Stimulated activated CD4-positive, alpha-beta T cell treated with anti-CD3 and anti-CD28 coated beads, Interleukin-15, amount 100 ng/mL, for 1 hour (primary cell): ENCODE results near the gene MAP3K1.
A peak's percentile ranks its signal among the peaks of the same experiment; 100 is the strongest.
"Not testable (repeated sequence)": the region's sequence is repeated elsewhere in the genome, so short reads cannot be mapped to it uniquely, and the experiment has no call there.

ENCODE experiments used
- DNase-seq, 2 donors: peaks; one replicate each; pipeline ENCODE4 v3.0.0-alpha.2; 2020; ENCODE audit warnings: low read depth in 1 of 2, low spot score in 1 of 2

Gene MAP3K1

DNA sequence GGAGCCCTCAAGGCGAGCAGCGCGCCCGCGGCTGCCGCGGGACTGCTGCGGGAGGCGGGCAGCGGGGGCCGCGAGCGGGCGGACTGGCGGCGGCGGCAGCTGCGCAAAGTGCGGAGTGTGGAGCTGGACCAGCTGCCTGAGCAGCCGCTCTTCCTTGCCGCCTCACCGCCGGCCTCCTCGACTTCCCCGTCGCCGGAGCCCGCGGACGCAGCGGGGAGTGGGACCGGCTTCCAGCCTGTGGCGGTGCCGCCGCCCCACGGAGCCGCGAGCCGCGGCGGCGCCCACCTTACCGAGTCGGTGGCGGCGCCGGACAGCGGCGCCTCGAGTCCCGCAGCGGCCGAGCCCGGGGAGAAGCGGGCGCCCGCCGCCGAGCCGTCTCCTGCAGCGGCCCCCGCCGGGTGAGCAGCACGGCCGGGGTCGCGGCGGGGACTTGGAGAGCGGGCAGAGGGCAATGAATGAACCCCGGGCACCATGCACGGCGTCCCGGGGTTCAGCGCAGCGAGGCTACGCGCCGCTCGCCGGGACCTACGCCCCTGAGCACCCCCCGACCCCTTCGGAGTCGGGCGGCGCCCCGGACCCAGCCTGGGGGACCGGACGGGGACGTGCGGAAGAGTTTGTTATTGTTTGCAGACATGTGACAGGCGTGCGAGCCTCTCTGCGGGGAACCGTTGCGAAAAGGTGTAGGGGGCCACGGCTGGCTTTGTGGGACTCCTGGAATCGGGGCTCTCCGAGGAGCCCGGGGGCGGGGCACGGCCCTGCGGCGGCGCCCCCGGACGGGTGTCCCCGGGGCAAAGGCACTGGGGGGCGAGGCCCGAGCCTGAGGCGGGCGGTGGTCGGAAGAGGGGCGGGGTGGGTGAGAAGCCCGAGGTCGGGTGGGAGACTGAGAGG, 553 bp downstream of the MAP3K1 start:
- peak in 1 of 2 donors; percentile 27 for DNase-seq

DNA sequence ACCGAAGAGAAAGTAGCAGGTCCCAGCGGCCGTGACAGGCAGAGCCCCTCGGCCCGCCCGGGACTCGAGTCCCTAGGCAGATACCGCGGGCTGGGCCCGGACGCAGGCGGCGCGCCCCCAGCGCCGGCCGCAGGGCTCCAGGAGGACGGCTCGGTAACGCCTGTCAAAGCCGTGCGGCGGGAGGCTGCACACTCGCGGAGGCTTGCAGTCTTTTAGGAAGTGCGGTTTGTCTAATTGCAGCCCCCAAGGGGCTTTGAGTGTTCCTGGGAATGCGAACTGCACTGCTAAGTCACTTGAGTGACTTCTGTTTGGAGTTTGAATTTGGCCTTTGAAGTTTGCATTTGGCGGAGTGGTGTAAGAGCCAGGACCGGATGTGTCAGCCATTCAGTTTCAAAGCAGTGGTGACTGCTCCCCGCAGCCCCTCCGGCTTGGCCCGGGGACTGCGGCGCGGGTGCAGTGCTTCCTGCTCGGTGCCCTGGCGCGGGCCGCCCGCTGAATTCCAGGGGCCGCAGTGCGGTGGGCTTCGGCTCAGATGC, 1.3 kb downstream of the MAP3K1 start:
- DNase-seq = peak; percentile 24 to 29

DNA sequence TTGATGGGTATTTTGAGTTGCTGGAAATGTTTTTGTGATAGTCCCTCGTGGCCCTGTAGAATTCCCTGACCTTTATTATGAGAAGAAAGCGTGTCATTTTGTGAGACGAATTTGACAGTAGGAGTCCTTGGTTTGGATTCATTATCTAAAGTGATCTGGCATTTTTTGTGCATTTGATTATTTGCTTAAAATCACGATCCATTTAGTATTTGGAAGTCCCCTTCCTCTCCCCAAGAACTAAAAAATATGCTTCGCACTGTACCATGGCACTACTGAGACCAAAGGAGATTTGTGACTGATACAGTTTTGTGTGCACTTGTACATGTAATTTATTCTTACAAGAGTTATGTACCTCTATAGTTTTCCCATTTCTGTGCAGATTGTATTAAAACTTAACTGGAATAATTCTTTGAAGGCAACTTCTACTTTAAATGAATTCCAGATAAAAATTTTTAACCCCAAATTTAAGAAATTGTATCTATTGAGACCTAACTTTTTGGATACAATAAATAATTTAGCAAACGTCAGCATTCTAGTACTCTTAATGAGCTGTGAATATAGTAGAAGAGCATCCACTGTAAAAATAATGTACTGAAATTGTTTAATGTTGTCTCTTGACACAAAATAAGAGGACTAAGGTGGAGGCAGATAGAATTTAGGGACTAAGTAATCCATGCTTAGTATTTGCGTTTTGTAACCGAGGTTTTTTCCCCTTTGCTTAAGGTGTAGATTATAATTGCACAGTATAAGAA, 2.1 kb downstream of the MAP3K1 start:
- no peak for DNase-seq

DNA sequence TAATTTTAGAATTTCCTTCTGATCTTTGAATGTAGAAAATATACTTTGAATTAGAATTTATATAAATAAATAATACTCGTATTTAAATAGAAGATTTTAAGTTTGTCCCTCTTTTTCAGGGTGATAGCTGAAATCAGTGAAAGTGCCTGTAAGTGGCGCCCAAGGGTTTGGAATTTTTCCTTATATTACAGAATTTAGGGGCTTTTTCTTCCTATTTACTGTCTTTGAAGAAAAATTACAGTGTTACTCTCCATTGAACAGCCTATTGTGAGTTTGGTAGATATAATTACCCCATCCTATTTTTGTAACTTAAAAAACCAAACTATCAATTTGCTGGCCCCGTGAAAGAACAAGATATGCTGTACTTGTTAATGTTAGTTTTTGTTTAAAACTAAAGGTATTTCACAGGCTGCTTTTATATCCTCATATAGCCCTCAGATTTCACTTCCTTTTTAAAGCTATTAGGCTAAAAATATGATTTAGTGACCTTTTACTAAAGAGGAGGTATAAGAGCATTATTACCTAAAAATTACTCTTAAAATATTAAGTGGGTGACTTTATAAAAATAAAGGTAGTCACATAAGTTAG, 3.2 kb downstream of the MAP3K1 start:
- no peak for DNase-seq

DNA sequence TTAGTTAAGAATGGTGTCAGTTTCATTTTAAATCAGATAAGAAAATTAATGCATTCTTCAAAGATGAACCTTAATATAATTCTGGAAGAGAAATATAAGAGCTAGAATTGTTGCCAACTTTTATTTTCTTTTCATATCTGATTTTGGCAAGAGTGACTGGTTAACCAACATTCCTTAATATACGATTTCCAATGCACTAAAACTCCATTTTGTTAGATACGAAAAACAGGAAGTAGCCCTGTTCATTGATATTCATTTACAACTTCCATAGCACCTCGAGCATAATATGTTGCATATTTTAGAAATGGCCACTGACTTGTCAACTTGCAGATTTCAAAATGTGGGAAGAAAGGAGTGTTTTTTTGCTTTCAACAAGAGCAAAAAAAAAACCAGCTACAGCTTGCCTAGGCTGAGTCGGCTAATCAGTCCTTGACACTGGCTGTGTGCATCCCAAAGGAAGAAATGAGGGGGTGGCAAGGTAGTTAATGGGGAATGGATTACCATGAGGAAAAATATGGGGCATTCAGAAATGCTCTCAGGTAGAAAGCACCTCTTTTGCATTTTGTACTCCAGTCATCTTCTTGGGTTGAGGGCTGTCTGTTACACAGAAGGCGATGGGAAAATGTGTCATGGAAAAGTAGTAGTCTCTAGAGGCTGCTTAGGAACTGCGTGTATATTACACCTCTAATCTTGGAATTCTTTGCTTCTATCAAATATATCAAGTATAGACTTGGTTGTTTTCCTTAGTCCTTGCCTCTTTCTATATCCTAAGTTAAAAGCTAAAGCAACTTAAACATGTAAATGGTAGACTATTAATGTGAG, 3.9 kb downstream of the MAP3K1 start:
- DNase-seq = no peak

DNA sequence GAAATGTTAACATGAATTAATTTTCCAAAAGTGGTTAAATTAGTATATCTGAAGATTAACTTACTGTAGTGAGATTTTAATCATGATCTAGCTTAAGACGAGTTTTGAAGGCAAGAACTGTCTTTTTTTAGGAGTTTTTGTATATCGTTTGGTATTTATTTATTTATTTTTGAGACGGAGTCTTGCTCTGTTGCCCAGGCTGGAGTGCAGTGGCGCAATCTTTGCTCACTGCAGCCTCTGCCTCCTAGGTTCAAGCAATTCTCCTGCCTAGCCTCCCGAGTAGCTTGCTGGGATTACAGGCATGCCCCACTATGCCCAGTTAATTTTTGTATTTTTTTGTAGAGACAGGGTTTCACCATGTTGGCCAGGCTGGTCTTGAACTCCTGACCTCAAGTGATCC, 6.5 kb downstream of the MAP3K1 start:
- not testable (repeated sequence) for DNase-seq

DNA sequence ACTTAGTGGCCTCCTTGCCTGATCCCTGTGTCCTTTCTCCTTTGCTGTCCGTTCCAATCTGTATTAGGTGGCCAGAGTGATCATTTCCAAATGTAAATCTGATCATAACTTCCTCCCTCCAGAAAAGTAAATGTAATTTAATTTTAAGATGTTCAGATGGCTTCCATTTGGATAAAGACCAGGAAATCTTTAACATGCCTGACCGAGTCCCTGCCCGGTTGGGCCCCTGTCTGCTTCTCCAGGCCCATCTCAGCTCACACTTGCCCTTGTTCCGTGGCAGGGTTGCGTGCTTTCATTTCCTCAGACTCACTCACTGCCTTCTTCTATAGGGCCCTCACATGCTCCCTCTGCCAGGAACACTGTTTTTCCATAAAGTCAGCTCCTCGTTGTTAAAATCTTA, 7.6 kb downstream of the MAP3K1 start:
- DNase-seq = no peak

DNA sequence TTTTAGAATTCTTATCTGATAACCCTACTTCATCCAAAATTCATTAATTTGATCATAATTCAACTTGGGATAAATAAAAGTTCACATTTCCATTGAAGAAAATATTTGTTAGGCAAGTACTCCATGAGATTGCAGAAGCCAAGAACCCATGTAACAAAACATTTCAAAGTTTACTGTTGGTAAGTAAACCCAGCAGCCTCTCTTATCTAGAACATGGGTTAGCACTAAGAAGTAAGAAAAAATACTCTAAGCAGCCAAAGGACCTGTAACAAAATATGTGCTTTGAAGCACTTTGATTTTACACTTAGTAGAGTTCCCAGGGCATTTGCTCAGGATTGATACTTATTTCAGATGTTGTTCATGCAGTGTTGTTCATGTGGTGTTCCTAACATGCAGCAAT, 8.7 kb downstream of the MAP3K1 start:
- no peak for DNase-seq

DNA sequence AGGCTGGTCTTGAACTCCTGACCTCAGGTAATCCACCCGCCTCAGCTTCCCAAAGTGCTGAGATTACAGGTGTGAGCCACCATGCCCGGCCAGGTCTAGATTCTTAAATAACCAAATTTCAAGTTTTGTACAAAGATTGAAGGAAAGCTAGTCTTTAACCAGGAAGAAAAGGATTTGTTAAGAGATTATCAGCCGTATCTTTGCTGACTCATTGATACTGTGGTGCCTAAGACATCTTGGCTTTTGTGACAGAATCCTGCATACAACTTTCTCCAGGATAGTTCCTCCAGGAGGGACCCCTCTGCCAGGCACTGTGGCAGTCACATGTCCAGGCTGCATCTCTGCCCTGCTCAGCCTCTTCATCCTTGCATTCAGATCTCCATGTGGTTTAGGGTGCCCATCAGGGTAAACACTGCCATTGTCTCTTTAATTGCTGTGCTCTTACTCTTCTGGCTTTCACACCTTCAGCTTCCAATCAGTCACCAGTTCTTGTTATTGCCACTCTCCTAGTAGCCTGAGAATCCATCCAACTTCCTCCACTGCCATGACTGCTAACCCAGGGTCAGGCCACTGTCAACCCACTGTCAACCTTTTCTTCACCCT, 10.0 kb downstream of the MAP3K1 start:
- DNase-seq = no peak

DNA sequence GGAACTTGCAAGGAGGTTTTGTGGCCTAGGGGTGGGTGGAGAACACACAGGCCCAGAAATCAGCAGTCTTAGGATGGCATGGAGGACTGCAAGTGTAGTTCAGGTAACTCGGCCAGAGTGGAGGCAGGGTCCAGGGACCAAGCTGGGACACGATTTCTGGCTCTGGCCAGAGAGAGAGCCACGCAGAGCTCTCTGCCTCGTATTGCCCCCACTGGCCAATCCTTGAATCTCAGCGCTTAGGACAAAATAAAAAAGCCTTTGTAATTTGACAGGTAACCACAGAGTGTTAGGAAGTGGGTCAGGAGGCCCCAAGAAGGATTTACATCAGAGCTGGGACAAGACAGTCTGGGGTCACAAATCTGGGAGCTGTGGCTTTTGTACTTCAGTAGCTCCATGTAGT, 11.7 kb downstream of the MAP3K1 start:
- DNase-seq = no peak

DNA sequence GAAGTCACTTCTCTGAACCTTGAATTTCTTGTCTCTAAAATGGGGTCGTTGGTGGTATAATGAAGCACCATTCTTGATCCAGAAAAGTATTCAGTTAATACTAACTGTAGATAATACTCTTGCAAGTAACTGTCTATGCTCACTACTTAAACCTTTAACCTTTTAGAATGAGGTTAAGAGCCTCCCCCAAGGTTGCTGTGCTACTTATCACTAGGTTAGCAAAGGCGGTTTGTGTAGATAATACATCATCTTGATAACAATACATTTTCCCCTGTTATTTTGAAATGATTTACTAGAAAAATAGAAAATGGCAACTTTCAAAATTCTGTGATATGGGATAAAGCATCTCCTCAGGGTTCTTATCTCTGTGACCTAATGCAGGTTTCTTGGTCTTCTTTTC, 12.6 kb downstream of the MAP3K1 start:
- no peak for DNase-seq

DNA sequence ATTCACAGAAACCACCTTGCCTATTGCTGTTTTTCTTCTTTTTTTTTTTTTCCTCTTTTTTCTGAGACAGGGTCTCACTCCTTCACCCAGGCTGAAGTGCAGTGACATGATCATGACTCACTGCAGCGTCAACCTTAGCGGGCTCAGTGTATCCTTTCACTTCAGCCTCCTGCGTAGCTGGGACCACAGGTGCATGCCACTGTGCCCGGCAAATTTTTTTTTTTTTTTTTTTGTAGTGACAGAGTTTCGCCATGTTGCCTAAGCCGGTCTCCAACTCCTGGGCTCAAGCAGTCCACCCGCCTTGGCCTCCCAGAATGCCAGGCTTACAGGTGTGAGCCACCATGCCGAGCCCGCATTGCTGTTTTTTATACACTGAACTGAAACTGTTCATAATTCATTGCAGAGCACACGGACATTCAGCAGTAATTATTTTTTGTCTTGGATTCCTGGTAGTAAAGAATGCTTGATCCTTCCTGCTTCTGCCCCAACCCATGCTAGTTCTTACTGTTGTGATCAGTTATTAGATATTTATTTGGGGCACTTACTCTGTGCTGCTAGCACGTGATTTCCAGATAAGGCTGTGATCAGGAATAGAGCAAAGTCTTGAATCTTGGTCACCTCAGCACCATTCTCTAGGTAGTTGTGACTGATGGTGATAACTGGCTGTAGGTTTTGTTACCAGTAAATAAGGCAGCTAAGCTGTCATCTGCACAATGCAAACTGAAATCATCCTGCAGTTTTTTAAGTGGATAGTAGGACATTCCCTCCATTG, 14.0 kb downstream of the MAP3K1 start:
- DNase-seq = peak in 1 of 2 donors; percentile 37

DNA sequence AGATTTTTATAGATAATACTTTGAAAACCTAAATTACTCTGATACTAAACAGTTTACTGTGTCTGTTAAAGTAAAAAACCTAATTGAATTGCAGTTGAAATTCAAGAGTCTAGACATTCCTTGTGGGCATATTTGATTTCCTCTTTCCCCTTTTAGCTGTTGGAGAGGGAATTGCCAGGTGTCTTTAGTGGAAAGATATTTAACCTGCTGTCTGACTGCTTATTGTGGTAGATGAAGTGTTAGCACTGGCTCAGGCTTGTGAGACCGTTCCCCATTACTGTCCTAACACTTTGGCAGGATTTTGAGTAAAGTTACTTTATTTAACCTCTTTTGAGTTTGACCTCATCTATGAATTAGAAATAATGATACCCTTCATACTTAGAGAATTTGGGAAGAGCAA, 16.4 kb downstream of the MAP3K1 start:
- DNase-seq = no peak

DNA sequence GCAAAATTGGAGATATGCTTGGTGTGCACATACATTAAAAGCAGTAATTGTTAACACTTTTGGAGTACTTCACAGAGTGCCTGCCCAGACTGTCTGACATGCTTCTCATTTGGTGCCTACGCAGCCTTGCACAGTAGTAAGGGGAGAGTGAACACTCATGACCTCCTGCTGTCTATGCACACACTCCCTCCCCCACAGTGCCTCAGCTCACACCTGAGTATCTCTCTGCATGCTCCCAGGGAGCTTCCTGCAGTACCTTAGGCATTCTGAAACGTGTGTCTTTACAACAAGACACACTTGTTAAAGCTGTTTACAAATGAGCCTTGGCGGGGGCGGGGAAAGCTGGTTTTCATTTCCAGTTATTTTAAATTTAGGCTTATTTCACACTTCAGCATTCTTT, 18.0 kb downstream of the MAP3K1 start:
- no peak for DNase-seq

DNA sequence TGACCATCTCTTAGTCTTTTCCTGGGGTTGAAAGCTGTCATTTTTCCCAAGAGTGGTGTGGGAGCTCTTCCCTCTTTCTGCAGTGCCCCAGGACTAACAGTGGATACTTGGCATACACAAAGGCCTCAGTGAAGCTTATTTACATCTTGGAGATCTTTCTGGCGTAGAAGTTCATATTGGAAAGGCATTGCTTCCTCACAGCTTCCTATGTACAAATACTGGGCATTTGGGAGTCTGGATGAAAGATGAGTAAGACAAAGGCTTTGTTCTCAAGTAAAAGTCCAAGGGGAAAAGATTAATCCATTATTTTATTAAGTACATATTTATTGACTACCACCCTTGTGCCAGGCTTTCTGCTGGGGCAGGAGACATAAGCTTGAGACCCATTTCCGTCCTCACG, 22.0 kb downstream of the MAP3K1 start:
- no peak for DNase-seq

DNA sequence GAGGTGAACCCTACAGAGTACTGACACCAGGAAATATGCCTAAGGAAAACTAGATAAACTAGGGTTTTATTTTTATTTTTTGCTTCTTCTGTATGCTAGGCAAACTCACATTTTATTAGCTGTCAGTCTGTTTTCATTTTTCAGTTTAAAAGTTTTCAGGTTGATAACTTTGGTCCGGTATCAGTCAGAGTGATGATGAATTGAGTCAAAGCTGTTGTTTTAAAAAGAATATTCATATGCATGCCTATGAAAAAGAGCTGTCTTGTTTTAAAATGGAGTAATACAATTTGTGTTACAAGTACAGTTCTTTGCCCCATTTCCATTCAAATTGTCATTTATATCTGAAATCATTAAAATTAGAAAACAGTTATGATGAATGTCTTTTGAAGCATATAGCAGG, 22.6 kb downstream of the MAP3K1 start:
- no peak for DNase-seq

DNA sequence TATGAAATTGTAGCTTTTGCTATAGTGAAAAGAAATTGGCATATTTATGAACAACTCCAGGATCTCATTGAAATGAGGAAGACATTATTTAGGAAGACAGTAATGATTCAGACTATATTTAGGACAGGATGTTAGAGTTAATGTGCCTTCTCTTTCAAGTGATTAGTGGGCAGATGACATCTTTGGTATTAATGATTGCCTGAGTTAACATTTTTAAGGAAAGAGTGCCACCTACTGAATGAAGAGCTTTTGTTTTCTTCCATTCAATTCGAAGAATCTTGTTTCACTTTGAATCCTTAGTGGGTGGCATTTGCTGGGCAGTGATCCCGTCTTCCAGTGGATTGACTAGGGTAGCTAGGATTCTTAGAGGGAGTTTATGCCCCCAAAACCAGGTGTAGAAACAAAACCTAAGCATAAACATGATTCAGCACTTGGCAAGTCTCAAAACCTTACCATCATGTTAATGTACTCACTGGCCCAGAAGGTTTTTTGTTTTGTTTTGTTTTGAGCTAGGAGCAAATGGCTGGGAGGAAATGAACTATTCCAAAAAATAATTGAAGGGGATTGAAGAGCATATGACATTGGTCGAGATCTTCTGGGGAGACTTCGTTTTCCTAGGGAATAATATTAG, 23.2 kb downstream of the MAP3K1 start:
- no peak for DNase-seq

DNA sequence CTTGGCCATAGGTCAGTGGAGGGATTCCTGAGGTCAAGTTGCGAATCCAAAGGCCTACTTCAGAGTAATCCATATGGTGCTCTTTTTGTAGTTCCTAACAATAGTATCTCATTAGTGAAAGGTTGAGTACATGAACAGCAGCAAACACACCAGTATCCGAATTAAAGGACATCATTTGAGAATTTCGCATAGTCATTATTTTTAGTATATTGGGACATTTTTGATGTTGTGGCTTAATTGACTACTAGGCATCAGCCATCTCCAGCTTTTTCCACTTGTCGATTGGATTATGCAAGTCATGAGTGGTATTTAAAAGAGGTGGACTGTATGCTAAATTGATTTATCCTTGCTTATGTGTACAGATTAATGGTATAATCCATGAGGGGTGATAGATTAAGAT, 23.7 kb downstream of the MAP3K1 start:
- DNase-seq = no peak

DNA sequence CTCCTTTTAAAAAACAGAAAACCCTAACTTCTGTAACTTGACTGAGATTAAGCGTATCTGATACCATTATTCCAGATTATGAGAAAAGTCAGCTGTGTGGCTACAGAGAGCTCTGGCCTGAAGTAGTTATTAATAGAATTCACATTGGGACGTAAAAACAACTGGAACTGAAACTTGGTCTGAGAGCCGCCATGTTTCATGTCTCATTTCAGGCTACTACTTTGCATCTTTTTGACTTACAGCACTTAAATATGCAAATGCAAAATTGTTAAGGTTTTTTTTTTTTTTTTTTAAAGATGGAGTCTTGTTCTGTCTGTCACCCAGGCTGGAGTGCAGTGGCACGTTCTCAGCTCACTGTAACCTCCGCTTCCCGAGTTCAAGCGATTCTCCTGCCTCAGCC, 25.2 kb downstream of the MAP3K1 start:
- no peak for DNase-seq
